ENCODE data around the gene UMODL1. TPM values are rescaled to one million over a fixed set of nuclear protein-coding genes. Genes with fewer than 3 reads are reported as not detected.

Gene UMODL1
- polyA plus RNA-seq, 3 donors, result not detected

GRCh38 chr21:42091899-42092508 lies 20.9 kb downstream of the UMODL1 start:
- peaks cover 0 to 9% (median 5%) of the 10 kb centered on the region in 7 donors for H3K9me3 Mint-ChIP-seq
- H3K27me3 ChIP-seq (ENCODE audit: control insufficient read depth in 2 of 2, insufficient read depth in 2 of 2, low read length in 2 of 2), result no peaks in the 10 kb centered on the region
- H3K79me2 ChIP-seq (ENCODE audit: insufficient read depth, low read length), result no peaks in the 10 kb centered on the region
- intact Hi-C loops (cut with micrococcal nuclease), result no loop called here
- H3K4me3 Mint-ChIP-seq, result no peak overlapping the region
- H3K27ac Mint-ChIP-seq, result peak overlapping the region in 1 of 7 donors; percentile 18
- peaks cover 0 to 8% of the 10 kb centered on the region in 2 donors for H3K9me3 ChIP-seq (replicated peaks in 1 of 2; ENCODE audit: control insufficient read depth in 1 of 2, insufficient read depth in 1 of 2, low read length in 2 of 2)
- H3K27me3 Mint-ChIP-seq (ENCODE audit: low read depth in 3 of 3), result peaks cover 2 to 8% (median 4%) of the 10 kb centered on the region in 3 donors
- H3K4me1 ChIP-seq (ENCODE audit: control insufficient read depth in 1 of 2, insufficient read depth in 2 of 2, low read length in 2 of 2), result no peaks in the 10 kb centered on the region
- no peak overlapping the region for H3K9ac ChIP-seq (ENCODE audit: insufficient read depth, low read length, poor library complexity, severe bottlenecking)
- H4K20me1 ChIP-seq (ENCODE audit: insufficient read depth, low read length), result no peaks in the 10 kb centered on the region
- no peak overlapping the region for H3K4me3 ChIP-seq (replicated peaks in 1 of 3; ENCODE audit: low read depth in 2 of 3, low read length in 3 of 3)
- no peak for TF ChIP-seq CTCF (IDR thresholded peaks at IDR 0.05)
- 89% methylated on average over 11 of the region's 14 CpGs for WGBS (ENCODE audit: insufficient coverage)
- H3K36me3 Mint-ChIP-seq, result no peaks in the 10 kb centered on the region
- H3K36me3 ChIP-seq (replicated peaks in 1 of 2; ENCODE audit: control insufficient read depth in 1 of 2, insufficient read depth in 2 of 2, low read length in 2 of 2), result no peaks in the 10 kb centered on the region
- no peak overlapping the region for H3K4me2 ChIP-seq (replicated peaks; ENCODE audit: extremely low read depth, low read length, poor library complexity, severe bottlenecking)
- H3K27ac ChIP-seq (ENCODE audit: low read depth in 1 of 2, low read length in 2 of 2), result no peak overlapping the region
- no peak overlapping the region for H2AFZ ChIP-seq (ENCODE audit: insufficient read depth, low read depth, low read length, poor library complexity, severe bottlenecking)
- peaks cover 1% of the 10 kb centered on the region for H3K4me1 Mint-ChIP-seq
- no peak for DNase-seq

- Histone ChIP-seq H3K36me3 (replicated peaks in 1 of 2; ENCODE audit: control insufficient read depth in 1 of 2, insufficient read depth in 2 of 2, low read length in 2 of 2) (no peaks in the 10 kb centered on the region), H3K9me3 (replicated peaks in 1 of 2; ENCODE audit: control insufficient read depth in 1 of 2, insufficient read depth in 1 of 2, low read length in 2 of 2) (peaks cover 0 to 8% of the 10 kb centered on the region in 2 donors), H3K79me2 (ENCODE audit: insufficient read depth, low read length) (no peaks in the 10 kb centered on the region), H3K27me3 (ENCODE audit: control insufficient read depth in 2 of 2, insufficient read depth in 2 of 2, low read length in 2 of 2) (no peaks in the 10 kb centered on the region), H4K20me1 (ENCODE audit: insufficient read depth, low read length) (no peaks in the 10 kb centered on the region), H3K4me2 (replicated peaks; ENCODE audit: extremely low read depth, low read length, poor library complexity, severe bottlenecking) (no peak overlapping the region), H3K4me1 (ENCODE audit: control insufficient read depth in 1 of 2, insufficient read depth in 2 of 2, low read length in 2 of 2) (peaks cover 6 to 7% of the 10 kb centered on the region in 2 donors), H2AFZ (ENCODE audit: insufficient read depth, low read depth, low read length, poor library complexity, severe bottlenecking) (no peak overlapping the region), H3K27ac (ENCODE audit: low read depth in 1 of 2, low read length in 2 of 2) (no peak overlapping the region), H3K9ac (ENCODE audit: insufficient read depth, low read length, poor library complexity, severe bottlenecking) (no peak overlapping the region), H3K4me3 (replicated peaks in 1 of 3; ENCODE audit: low read depth in 2 of 3, low read length in 3 of 3) (no peak overlapping the region)
- Mint-ChIP-seq H3K9me3 (peaks cover 0 to 9% (median 5%) of the 10 kb centered on the region in 7 donors), H3K4me3 (no peak overlapping the region), H3K27ac (no peak overlapping the region), H3K27me3 (ENCODE audit: low read depth in 3 of 3) (peaks cover 2 to 8% (median 4%) of the 10 kb centered on the region in 3 donors), H3K36me3 (no peaks in the 10 kb centered on the region), H3K4me1 (peaks cover 9% of the 10 kb centered on the region)
- TF ChIP-seq CTCF (IDR thresholded peaks at IDR 0.05), result no peak
- DNase-seq, result no peak
- no CpG with 5 or more reads among the region's 8 CpGs for WGBS (ENCODE audit: insufficient coverage)
- intact Hi-C loops (cut with micrococcal nuclease), result no loop called here
These were observed 21.7 kb downstream of the UMODL1 start for GRCh38 chr21:42092771-42093170.
